Activated CD4-positive, alpha-beta T cell treated with anti-CD3 and anti-CD28 coated beads, Interleukin-2, amount 50 U/mL, for 1 hour (primary cell): ENCODE data around the gene CASKIN2.
A peak's percentile ranks its signal among the peaks of the same experiment; 100 is the strongest.
"Not testable (repeated sequence)": the region's sequence is repeated elsewhere in the genome, so short reads cannot be mapped to it uniquely, and the experiment has no call there.

Source experiments
- DNase-seq: peaks from one replicate; pipeline ENCODE4 v3.0.0-alpha.2; 2020

CASKIN2 gene

DNA sequence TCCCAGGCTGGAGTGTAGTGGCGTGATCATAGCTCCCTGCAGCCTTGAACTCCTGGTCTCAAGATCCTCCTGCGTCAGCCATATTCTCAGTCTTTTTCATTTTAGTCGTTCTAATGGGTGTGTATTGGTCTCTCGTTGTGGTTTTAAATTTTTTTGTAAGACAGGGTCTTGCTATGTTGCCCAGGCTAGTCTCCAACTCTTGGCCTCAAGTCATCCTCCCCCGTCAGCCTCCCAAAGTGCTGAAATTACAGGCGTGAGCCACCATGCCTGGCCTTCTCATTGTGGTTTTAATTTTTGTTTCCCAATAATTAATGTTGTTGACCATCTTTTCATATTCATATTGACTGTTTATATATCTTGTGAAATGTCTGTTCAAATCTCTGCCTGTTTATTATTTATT lies 50.3 kb downstream of the CASKIN2 start:
- DNase-seq, result no peak

DNA sequence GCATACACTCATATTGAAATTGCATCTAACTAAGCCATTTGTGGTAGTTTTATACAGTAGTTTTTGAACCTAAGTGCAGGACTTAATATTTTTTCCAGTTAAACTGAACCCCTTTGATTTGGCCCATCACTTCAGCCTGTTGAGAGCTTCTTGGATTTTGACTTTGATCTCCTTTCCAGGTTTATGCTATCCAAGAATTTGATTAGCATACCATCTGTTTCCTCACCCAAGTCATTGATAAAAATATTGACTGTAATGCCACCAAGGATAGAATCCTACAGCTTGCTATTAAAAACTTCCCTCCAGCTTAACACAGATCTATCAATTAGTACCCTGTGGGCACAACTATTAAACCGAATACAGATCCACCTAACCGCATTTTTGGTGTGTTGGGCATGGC lies 51.7 kb downstream of the CASKIN2 start:
- DNase-seq, result no peak

DNA sequence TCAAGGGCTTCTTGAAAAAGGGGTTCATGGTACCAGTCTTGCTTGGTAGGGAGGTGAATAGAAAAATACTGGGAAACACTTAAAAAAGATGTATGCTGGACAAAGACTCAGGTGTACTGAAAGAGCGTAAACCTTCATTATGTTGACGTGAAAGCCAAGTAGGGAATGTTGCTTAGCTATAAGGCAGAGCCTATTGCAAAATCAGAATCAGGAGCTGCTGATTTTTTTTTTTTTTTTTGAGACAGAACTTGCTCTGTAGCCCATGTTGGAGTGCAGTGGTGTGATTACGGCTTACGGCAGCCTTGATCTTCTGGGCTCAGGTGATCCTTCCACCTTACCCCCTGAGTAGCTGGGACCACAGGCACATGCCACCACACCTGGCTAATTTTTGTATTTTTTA lies 55.0 kb downstream of the CASKIN2 start:
- DNase-seq, result no peak

DNA sequence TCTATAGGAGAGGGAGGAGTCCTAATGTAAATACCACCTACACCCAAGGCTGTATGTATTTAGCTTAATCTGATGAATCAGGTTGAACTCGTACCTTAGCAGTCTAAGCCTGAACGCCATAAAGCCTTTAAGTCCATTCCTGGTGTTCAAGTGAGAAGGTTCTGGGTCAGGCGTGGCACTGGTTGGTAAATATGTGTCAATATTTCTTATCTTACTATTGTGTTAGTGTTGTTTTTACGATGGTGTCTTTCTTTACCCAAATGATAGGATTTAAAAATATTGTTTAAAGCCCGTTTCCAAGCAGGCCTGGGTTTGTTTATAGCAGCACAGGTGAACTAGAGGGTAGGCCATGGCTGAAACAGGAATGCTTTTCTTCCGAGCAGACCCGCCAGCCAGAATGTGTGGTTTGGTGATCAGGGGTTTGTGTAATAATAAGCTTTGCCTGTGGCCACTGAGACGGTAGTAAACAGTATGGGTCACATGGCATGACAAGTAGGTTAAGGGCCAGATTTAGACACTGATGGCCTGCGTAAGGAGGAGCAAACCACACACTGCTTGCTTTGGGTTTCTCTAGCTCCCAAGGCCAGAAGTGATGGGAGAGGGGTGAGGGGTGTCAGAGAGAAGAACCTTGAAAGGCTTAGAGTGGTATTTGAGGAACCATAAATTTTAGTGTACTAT lies 55.6 kb downstream of the CASKIN2 start:
- DNase-seq, result no peak

DNA sequence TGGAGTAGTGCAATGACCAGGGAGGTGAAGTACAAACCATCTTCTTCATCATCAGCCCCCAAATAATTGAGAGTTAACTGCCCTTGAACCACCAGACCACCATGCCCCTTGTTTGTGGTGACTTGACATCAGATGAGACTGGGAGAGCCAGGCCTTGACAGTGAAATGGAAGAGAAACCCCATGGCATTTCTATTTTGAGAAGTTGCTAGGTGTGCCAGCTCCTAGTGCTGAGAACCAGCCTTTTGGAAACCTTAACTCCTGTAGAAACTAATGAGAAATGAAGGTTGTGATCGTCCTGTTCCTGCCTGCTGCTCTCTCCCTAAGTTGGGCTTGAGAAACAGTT lies 56.1 kb downstream of the CASKIN2 start:
- DNase-seq, result no peak

DNA sequence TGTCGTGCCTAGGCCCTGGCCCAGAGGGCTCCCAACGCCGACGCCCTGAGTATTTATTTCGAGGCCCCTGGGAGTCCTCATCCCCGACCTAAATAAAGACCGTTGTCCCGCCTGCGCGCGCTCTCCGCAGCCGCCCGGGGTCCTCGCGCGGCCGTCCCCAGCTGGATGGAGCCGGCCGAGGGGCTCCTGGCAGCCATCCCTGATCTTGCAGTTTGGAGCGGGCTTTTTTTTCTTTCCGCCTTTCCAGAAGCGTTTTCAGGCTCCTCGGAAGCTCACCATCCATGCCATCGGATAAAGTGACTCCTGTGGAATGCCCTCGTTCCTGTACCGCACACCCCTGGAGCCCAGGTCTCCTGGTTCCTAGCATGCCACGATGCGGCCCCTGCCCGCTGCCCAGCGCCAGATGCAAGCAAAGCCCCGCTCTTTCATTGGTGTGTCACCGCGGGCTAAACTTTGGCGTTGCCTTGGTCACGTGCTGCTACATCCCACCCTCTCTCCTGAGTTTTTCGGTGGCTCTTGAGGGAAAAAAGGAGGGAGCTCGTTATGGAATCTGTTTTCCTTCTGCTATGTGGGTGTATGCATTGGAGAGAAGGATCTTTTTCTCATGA lies 58.2 kb downstream of the CASKIN2 start:
- peak; percentile 1 for DNase-seq

DNA sequence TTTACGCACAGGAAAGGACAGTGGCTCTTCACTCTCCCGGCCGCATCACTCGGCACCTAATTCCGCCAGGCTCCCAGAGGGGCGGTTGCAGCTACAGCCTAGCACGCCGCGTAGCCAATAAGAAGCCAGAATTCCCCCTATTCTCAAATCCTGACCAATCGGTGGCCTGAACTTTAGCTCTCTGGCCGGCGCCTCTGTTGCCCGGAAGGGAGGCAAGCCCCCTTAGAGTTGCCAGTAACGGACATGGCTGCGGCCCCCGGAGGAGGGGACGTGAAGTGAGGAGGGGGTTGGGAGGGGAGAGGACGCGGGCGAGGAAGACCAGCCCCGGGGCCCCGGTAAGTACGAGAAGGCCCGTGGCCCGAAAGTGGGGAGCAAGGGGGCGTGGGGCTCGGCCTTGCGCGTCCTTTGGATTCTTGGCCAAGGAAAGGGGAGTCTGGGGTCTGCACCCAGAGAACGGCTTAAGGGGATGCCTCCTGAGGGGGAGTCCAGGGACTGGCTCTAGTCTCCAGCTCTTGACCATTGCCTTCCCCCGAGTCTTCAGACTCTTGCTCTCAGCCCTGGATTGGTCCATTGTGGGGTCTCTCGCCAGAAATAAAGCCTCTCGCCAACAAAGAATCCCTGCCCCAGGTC lies 58.8 kb downstream of the CASKIN2 start, which contains the start of gene TMEM94:
TMEM94 (plus strand) TSS at position 219 of the 630 bp plus-strand sequence. CDS start 15,271 bp downstream, outside the sequence.
- DNase-seq, result peak; percentile 86

DNA sequence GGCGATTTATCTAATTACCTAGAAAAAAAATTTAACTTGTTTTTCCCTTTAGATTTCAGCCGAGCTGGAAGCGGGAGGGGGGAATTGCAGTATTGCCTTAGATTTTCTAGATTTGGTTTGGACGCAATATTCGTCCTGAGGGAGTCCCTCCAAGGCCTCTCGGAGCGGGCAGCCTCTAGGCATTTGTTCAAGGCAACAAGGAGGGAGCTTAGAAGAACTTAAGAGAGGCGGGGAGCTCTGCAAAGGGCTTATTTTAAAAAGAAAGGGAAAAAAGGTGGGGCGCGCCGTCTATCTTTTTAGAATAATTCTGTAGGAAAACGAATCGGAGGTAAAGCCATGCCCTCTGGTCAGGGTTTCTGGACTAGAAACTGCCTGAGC lies 59.3 kb downstream of the CASKIN2 start:
- DNase-seq, result no peak

DNA sequence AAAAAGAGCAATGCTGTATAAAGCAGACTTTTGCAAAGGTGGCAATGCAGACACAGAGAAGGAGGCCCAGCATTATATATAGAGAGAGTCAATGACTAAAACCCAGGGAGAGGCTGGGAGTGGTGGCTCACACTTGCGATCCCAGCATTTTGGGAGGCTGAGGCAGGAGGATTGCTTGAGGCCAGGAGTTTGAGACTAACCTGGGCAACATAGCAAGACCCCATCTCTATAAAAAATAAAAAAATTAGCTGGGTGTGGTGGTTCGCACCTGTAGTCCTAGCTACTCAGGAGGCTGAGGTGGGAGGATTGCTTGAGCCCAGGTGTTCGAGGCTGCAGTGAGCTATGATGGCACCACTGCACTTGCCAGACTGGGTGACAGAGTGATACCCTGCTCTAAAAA lies 60.7 kb downstream of the CASKIN2 start:
- not testable (repeated sequence) for DNase-seq

DNA sequence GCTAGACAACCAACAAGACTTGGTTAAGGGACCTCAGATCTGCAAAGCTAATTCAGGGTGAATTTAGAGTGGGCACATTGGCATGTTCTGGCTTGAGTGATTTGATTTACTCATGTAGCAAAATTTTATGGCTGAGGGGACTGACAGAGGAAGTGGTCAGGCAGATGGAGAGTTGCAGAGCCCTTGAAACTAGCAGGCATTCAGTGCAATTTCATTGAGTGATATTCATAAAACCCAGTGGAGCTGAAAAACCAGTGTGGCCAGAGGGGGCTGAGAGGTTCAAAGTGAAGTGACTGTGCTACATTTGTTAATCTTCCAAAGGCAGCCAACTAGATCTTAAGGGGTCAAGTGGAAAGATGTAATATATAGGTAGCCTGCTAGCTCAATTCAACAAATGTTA lies 61.1 kb downstream of the CASKIN2 start:
- no peak for DNase-seq

DNA sequence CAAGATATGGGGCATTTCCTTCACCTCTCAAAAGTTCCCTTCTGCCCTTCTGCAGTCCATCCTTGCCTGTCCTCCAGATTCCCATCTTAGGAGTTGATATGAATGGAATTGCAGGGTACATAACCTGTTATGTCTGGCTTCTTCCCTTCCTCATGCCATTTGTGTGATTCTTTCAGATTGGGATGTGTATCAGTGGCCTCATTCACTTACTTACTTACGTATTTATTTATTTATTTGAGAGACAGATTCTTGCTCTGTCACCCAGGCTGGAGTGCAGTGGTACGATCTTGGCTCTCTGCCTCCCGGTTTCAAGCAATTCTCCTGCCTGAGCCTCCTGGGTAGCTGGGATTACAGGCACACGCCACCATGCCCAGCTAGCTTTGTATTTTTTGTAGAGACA lies 65.1 kb downstream of the CASKIN2 start:
- no peak for DNase-seq
